Measurements from ENCODE around the gene GLYR1.

Gene GLYR1

GRCh38 chr16:4755687-4756086 is 91.4 kb downstream of the GLYR1 start:
- no peak for DNase-seq

- DNase-seq, result no peak
Observed at GRCh38 chr16:4754865-4755264, 92.2 kb downstream of the GLYR1 start.

- DNase-seq, result no peak
Observed at GRCh38 chr16:4753227-4753626, 93.9 kb downstream of the GLYR1 start.
